ENCODE measurements around the gene C3orf33.

Gene C3orf33

DNA sequence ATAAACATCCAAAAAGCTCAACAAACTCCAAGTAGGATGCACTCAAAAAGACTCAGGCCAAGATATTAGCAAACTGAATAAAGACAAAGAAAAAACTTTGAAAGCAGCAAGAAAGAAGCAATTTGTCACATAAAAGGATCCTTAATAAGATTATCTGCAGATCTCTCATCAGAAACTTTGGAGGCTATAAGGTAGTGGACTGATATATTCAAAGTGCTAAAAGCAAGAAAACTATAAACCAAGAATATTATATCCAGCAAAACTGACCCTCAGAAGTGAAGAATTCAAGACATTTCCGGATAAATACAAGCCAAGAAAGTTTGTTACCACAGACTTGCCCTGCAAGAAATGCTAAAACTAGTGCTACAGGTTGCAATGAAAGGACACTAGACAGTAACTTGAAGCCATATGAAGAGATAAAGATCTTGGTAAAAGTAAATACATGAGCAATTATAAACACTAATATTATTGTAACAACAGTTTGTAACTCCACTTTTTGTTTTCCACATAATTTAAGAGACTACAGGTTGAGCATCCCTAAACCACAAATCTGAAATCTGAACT lies 23.6 kb downstream of the C3orf33 start:
- no peak for DNase-seq

GRCh38 chr3:155780291-155780690 lies 25.8 kb downstream of the C3orf33 start:
- no peak for DNase-seq

DNA sequence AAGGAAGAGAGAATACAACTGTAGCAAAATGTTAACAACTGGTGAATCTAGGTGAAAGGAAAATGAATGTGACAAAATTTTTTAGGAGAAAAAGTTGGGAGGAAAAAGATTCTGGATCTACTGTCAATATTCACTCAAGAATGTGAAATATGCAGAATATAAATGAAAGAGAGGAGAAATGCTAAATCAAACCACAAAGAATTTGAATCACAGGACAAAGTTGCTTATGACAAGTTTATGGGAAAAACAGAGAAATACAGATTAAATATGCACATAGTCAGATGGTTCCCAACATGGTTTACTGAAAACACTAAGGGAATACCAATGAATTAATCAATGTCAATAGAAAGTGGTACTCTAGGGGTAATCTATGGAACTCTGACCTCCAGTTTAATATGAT lies 27.6 kb downstream of the C3orf33 start:
- no peak for DNase-seq

DNA sequence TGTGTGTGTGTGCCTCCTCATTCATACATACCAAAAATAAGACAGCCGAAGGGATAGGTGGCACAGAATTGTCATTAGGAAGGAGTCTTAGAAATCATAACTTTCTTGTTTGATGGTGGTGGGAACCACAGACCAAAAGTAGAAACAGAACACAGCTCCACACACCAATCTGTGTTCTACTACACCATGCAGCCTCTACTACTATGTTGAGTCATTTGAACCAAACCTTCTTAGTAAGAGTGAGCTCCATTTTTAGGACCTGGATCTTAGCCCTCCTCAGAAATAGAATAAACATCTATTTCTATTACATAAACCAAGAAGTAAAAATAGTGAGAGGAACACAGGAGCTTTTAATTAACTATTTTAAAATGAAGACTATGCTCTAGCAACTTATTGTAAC lies 33.3 kb downstream of the C3orf33 start:
- DNase-seq, result no peak

- DNase-seq, result no peak
These were observed 35.0 kb downstream of the C3orf33 start for GRCh38 chr3:155771126-155771525.

- DNase-seq, result no peak
These were observed 39.9 kb downstream of the C3orf33 start for GRCh38 chr3:155766206-155766605.

- no peak for DNase-seq
These were observed 42.1 kb downstream of the C3orf33 start for GRCh38 chr3:155763870-155764463.

DNA sequence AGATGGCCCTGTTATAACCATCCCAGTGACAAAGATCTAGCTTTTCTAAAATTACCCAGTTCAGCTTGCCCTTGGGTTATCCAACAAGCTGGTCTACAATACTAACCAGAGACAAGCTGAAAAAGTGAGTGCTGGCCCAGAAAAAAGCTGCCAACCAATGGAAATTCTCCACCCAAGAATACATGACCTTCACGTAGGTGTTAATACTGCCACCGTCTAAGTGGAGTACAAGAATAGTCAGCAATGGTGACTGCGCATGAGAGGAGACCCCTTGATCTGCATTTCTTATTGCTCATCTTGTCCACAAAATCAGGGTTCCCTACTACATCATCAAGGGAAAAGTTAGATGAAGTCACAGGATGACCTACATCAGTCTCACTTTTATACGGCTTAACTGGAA lies 45.4 kb downstream of the C3orf33 start:
- no peak for DNase-seq

GRCh38 chr3:155757577-155757976 lies 48.5 kb downstream of the C3orf33 start:
- DNase-seq, result no peak

DNA sequence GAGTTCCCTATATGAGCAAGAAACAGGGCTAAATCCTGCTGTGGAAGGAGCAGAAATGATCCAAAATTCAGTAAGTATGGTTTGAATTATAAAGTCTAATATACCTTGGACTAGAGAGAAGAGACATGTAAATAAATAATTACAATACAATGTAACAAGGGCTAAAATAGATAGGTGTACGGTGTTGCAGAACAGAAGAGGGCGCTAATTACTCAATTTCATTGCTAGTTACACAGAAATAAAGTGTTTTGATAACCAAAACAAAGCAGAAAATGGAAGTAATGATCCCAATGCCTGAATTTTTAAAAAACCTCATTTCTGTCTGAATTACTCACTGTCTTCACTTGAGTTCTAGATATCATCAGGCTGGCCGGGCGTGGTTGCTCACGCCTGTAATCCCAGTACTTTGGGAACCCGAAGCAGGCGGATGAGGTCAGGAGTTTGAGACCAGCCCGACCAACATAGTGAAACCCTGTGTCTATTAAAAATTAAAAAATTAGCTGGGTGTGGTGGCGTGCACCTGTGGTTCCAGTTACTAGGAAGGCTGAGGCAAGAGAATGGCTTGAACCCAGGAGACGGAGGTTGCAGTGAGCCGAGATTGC lies 52.9 kb downstream of the C3orf33 start:
- no peak for DNase-seq

DNA sequence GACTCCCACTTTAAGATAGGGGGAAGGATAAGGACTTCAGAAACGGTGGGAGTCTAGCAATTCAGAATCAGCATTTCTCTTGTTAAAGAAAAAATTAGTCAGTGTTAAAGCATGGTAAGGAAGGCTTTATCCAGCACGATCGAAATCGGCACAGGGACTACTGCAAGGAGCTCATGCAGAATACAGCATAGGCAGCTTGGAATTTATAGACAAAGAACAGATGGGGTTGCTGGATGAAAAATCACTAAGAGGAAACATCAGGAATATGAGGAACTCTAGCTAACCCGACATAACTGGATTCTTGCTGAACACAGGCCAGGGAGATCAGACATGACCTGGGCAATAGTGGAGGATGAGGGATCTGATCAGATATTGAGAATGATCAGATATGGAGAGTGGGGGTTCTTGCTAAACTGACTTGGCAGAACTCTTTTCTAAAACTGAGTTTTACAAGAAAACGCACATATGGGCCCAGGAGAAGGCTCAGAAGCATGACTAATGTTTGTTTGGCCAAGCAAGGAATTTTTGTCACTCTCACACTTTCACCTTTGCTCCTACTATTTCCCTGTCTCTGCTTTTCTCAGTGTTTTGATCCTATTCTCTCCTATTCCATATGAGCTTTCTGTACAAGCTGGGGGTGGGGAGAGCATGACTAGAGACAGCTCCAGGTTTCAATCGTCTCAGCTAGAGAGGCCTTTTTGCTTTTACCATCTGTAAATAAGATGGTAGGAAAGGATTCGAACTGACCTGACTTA lies 57.3 kb downstream of the C3orf33 start:
- no peak for DNase-seq

GRCh38 chr3:155747946-155748290 lies 58.2 kb downstream of the C3orf33 start:
- no peak for DNase-seq

DNA sequence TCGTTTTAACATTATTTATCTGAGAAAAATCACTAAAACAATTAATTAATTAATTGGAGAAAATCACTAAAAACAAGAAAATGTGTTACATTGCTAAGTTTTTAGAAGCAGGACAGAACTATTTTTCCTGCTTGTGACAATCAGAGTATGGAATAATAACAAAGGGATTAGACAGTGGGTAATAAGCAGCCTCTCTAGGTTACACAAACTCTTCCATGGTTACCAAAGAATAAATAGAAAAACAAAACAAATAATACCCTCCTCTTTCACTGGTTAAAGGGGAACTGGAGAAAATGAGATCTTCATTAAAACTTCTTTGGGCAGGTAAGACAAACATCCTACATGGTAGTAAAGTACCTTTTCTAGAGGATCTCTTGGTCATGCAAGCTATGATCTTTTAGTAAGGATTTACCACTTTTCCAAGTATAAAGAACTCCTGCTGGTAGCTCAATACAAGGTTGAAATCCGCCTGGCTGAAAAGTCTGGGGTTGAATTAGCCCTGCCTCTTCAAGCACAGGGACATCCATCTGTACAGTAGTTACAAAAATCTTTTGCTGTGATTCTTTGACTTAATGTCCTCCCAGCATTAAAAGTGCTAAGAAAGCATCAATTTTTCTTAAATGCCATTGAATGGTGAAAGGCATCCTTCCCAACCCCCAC lies 58.7 kb downstream of the C3orf33 start:
- DNase-seq, result no peak

- DNase-seq, result no peak
These were observed 59.4 kb downstream of the C3orf33 start for GRCh38 chr3:155746703-155747102.

- no peak for DNase-seq
These were observed 60.1 kb downstream of the C3orf33 start for GRCh38 chr3:155745795-155746550.

GRCh38 chr3:155744626-155745324 lies 61.3 kb downstream of the C3orf33 start, which contains the start of gene PLCH1:
PLCH1 (minus strand) TSS chr3:155745071; CDS start chr3:155704224, 40,847 bp downstream.
- peak; percentile 69 for DNase-seq

DNA sequence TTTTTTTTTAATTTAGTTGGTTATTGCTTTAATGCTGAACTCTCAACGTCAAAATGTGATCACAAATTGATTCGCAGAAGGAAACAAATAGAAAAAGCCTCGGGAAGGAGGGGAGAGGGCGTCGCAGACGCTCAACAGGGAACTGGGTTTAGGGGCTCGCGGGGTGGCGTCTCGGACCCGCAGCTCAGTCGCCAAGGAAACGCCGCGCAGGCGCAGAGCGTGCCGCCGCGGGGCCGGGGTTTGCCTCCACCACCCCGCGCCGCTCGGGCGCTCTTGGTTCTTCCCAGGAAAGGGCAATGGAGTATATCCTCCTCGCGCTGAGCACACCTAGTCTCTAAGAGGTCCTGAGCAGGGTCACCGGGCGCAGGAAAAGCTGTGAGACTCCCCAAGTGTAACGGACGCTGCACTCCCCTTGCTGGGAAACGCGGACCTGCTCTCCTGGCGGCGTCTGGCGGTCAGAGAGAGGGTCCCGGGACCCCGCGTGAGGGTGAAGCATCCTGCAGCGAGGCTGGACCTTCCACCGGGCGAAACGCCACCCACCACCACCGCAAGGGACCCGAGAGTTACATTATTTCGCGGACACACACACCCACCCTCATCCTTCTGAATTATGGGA lies 62.0 kb downstream of the C3orf33 start:
- peak; percentile 53 for DNase-seq

DNA sequence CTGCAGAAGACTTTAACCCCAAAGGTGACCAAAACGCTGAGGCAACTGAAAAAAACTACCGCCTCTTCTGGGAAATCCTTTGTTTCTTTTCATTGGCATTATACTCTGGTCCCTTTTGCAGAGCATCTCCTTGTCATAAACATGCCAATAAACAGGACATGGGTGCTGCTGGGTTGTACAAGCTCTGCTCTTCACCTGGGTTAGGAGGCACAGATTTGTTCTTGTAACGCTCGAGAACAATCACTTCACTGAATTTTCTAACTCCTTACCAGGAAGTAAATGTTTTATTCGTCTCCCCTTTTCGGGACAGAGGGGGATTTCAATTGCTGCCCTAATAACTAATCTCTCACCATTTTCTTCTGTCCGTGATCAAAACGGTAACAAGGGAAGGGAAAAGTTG lies 62.5 kb downstream of the C3orf33 start:
- DNase-seq, result no peak

DNA sequence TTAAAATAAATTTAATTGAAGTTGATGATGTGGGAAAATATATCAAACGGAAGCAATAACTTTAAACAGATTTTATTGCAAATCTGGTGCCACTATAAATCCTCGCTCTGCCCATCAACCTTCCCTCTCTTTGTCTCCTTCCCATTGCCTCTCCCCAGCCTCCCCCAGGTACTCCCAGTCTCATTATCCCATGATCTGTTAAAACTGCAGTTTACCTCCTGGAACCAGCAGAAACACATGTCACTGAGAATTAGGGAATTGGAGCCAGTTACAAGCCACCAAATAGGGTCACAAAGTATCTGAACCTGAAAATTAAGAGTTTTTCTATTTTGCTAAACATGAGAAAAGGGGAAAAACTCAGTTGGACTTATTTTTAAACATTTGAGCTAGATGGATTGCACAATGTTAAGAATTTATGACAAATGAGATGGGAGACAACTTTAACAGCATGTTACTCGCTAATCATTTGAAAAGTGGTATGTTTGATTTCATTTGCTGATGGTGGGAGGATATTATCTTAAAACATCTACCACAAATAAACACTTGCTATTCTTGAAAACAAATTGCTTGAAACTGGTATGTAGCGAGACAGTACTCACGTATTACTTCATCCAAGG lies 63.6 kb downstream of the C3orf33 start:
- DNase-seq, result no peak

DNA sequence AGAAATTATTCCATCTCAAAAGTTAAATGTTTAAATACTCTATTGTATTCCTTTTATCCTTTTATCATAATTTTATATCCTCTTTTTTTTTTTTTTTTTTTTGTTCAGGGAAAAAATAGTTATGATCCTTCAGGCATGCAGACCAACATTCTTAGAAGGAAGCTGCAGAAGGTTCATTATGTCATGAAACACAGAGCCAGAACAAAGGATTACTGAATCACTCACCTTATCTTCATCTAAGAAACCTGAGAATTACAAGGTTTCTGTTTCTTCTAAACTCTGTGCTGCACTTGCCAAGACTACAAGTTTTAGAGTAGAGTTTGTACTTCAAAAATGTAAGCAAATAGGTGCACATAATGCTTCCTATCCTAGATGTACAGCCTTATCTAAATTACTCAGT lies 64.5 kb downstream of the C3orf33 start:
- DNase-seq, result no peak

- no peak for DNase-seq
These were observed 65.0 kb downstream of the C3orf33 start for GRCh38 chr3:155741101-155741500.
